NB4 (cell line): Measurements from ENCODE around the gene CHST9.

Experiments
- DNase-seq: peaks from one replicate; pipeline ENCODE4 v3.0.0; 2010; ENCODE audit warnings: low read depth
- H3K4me3 ChIP-seq: one replicate; pipeline ENCODE4 v1.5.1; 2011; ENCODE audit warnings: mild to moderate bottlenecking, low read depth, low read length, moderate library complexity
- MYC ChIP-seq: IDR thresholded peaks from 2 replicates; pipeline ENCODE4 v1.6.1; 2011; ENCODE audit warnings: low read depth, low read length
- POLR2A ChIP-seq: IDR thresholded peaks from 2 replicates; pipeline ENCODE4 v1.6.1; 2011; ENCODE audit warnings: mild to moderate bottlenecking; ENCODE audit not compliant: insufficient read length; ENCODE audit errors: extremely low read depth
- TF ChIP-seq, protein P1 (sequence below): IDR thresholded peaks from 2 replicates; pipeline ENCODE4 v1.6.1; 2011; ENCODE audit warnings: low read depth, low read length
- TF ChIP-seq, protein P2 (sequence below): IDR thresholded peaks from one replicate; pipeline ENCODE4 v1.5.1; 2012; ENCODE audit warnings: low read depth, low read length

Gene CHST9

GRCh38 chr18:27064673-27065072, 120.4 kb downstream of the CHST9 start:
- no peak for TF ChIP-seq MYC
- no peak for TF ChIP-seq POLR2A
- TF ChIP-seq, protein P1, sequence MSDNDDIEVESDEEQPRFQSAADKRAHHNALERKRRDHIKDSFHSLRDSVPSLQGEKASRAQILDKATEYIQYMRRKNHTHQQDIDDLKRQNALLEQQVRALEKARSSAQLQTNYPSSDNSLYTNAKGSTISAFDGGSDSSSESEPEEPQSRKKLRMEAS, result no peak
- TF ChIP-seq, protein P2, sequence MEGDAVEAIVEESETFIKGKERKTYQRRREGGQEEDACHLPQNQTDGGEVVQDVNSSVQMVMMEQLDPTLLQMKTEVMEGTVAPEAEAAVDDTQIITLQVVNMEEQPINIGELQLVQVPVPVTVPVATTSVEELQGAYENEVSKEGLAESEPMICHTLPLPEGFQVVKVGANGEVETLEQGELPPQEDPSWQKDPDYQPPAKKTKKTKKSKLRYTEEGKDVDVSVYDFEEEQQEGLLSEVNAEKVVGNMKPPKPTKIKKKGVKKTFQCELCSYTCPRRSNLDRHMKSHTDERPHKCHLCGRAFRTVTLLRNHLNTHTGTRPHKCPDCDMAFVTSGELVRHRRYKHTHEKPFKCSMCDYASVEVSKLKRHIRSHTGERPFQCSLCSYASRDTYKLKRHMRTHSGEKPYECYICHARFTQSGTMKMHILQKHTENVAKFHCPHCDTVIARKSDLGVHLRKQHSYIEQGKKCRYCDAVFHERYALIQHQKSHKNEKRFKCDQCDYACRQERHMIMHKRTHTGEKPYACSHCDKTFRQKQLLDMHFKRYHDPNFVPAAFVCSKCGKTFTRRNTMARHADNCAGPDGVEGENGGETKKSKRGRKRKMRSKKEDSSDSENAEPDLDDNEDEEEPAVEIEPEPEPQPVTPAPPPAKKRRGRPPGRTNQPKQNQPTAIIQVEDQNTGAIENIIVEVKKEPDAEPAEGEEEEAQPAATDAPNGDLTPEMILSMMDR, result no peak
- DNase-seq, result no peak
- H3K4me3 ChIP-seq, result no peak overlapping the region

- H3K4me3 ChIP-seq, result no peak overlapping the region
- DNase-seq, result no peak
- TF ChIP-seq POLR2A (no peak), MYC (no peak)
- TF ChIP-seq, protein P1, result no peak
- TF ChIP-seq, protein P2, result no peak
Measured at GRCh38 chr18:27062802-27063201, 122.3 kb downstream of the CHST9 start.

DNA sequence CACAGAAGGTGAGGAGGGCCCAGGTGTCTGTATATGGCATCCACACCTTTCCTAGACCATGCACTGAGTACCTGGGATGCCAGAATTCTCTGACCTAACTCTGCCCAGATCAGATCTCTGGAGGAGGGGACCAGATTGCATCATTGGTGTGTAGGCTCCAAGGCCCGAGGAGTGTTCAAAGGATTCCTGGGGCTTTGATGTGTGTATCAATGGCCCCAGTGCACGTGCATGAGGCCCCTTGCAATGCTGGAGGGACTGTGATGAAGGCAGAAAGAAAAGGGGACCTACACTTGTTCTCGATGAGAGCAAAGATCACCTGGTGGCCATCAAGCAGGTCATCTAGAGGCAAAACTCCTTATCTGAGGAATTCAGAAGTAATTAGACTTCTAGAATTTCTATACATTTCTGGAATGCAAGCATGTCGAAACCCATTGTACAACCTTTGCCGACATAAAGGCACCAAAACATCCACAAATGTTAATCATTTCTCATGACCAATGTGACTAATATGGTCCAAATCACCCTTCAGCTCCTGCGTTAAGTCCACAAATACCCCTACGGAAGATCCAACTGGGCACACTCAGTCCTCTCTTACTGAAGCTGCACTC, 123.5 kb downstream of the CHST9 start:
- TF ChIP-seq, protein P2, result no peak
- TF ChIP-seq MYC (no peak), POLR2A (no peak)
- TF ChIP-seq, protein P1, result no peak
- no peak overlapping the region for H3K4me3 ChIP-seq
- no peak for DNase-seq

GRCh38 chr18:27057519-27058234, 127.4 kb downstream of the CHST9 start:
- no peak overlapping the region for H3K4me3 ChIP-seq
- TF ChIP-seq, protein P2, result no peak
- TF ChIP-seq, protein P1, result no peak
- TF ChIP-seq POLR2A (no peak), MYC (no peak)
- DNase-seq, result no peak

GRCh38 chr18:27054926-27055325, 130.2 kb downstream of the CHST9 start:
- DNase-seq, result no peak
- TF ChIP-seq, protein P2, result no peak
- TF ChIP-seq, protein P1, result no peak
- TF ChIP-seq POLR2A (no peak), MYC (no peak)
- no peak overlapping the region for H3K4me3 ChIP-seq
